Measurements from ENCODE around the gene TBC1D3B.
"Not testable (repeated sequence)": the region's sequence is repeated elsewhere in the genome, so short reads cannot be mapped to it uniquely, and the experiment has no call there.

TBC1D3B gene

DNA sequence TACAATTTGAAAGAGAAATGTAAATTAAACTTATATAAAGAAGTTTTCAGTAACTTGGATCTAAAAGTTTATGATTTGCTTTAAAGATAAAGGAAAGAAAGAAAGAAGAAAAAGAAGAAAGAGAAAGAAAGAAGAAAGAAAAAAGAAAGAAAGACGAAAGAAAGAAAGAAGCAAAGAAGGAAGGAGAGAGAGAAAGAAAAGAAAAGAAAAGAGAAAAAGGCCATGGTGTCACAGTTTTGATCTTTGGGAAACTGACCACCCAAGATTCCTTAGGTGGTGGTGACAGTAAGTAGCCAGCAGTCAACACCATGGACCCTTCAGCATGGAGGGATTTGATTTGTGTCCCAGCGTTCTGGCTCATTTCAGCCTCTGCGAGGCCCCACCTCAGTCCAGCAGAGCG is 24.7 kb upstream of the TBC1D3B start:
- not testable (repeated sequence) for DNase-seq (ENCODE audit: low read depth)

DNA sequence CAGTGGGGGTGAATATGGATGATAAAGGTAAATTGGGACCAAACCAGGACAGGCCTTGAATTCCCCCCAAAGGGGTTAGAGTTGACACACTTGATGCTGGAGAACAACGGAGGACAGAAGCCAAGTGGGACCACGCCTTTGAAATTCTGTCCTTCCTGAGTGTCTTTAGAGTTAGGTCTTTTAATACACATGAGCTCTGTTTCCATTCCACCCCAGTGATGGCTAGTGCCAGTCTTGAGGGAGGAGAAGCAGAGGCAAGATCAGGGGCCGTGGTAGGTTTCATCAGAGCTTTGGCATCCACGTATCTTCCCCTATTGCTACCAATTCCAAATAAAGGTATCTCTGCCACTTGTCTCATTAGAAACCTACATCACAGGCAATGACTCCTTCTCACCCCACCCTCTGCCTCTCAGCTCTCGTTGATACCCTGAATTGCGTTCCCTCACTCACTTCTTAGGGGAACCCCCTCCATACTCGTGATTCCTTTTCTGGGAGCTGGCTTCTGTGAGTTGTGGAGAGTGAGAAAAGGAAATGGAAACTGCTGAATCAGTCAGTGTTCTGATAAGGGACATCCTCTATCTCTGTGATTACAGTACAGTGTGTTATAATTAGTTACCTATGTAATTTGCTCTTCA is 22.5 kb upstream of the TBC1D3B start:
- DNase-seq (ENCODE audit: low read depth) = no peak

DNA sequence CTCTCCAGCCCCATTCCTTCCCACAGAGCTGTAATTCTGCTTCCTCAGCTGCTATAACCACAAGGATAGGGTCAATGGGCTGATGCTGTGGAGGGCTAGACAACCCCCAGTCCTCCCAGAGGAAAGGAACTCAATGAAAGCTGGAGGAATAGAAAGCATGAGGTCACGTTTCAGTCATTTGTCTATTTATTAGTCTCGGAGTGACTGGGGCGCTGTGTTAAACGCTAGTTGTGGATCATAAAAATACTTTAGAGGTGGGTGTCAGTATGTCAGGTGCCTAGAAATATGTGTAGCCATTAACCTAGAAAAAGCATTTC is 20.9 kb upstream of the TBC1D3B start:
- DNase-seq (ENCODE audit: low read depth) = no peak

DNA sequence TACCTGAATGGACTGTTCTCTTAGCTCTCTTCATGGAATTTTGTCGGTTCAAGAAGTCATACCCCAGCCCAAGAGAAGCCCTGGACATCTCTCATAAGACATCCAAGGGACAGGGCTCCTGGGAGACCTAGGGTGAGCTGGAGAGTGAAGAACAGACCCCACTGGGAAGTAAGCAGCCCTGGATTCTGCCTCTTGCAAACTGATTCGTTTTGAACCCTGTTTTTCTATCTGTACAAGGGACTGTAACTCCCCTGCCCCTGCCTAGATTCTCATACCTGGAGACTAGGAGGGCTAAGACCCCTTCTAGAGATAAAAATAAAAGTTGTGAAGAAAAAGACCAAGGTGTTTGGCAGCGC is 19.7 kb upstream of the TBC1D3B start:
- no peak for DNase-seq (ENCODE audit: low read depth)

DNA sequence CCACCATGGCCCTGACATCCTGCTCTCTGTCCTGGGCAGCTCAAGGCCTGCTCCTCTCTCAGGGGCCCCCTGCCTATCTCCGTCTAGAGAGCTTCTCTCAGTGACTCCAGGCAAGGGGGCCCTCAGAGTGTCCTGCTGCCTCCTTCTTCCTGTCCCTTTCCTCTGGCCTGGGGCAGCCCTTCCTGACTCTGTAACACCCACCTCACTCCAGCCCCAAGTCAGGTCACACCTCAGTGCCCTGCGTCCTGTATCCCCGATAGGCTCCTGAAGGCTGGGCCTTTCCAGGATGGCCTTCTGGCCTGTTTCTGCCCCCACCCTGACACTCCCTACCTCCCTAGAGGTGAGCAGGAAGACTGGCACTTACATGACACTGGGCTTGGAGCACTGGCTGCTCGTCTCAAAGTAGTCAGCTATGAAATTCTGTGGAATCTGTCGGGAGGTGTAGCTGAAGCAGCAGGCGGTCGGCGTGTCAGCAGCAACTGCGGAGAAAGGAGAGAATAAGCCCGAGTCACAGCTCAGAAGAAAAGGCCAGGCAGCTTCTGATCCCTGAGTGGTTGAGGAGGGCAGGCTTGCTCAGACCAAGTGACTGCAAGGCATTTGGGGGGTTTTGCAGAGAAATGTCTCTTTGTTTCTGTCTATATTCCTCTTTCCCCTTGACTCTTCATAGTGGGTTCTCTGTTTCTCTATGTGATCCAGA is 19.1 kb upstream of the TBC1D3B start:
- DNase-seq (ENCODE audit: low read depth) = no peak

DNA sequence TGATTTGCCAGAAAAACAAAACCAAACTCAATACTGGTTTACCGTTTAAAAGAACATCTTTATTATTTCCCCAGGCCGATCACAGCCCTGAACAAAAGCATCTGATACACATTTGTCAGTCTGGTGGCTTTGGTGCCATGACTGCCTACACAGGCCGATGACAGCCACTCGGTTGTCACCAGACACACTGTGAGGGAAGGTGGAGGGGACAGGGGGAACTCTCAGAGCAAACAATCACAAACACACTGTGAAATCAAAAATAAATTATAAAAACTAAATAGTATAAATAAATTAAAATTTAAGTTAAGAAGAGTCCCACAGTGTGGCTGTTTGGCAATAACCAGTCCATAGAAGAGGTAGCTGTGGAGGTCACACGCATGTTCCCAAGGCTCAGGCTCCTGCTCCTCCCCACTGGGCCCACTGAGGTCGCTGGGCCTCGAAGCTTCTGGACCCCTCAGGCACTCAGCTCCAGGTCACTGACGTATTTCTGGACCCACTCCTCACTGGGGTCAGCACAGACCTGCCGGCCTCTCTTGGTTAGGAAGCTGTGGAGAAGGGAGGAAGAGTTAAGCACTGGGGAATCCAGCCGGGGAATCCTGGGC is 18.5 kb upstream of the TBC1D3B start:
- not testable (repeated sequence) for DNase-seq (ENCODE audit: low read depth)

DNA sequence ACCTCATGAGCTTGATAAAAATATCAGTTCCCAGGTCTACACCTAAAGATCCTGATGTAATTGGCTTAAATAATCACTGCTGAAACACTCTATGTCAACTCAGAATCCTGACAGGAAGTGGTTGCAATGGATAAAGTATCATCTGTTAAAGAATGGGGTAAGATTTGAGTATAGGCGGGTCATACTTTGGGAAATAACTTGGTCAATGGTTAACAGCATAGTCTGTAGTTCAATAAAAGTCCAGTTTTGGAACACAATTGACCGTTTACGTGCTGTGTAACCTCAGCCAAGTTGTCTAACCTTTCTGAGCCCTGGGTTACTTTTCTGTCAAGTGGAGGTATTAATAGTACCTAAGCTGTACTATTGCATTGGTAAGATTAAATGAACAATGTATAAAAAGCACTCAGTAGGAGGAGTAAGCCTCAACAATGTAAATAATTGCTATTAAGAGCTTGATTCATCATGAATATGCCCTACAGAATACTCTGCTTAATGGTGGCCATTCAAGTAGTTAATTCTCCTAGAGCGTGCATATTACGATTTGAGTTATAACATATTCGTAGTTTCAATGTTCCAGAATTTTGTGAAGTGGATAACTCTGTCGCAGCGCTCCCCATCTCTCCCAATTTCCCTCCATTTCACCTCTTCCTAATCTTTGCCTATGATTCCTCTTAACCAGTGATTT is 17.9 kb upstream of the TBC1D3B start:
- not testable (repeated sequence) for DNase-seq (ENCODE audit: low read depth)

DNA sequence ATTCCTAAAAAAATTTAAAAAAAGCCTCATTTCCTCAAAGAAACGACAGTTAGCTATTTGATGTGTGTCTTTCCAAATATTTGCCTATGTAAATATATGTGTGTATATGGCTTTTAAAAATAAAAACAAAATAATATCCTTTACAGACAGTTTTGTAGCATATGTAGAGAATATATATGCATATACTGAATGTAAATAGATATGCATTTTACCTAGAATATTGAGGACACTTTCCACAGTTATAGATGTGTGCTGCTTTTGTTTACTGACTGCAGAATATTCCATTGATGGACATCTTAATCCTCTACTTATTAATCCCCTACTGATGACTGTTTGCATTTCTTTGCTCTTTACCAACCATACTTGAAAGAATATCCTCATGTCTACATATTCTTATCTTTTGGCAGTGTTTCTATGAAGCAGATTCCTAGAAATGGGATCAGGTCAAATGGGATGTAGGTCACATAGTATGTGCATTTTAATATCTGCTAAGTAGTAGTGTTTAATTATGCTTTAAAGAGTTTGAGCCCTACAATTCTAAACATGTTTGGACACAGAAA is 16.9 kb upstream of the TBC1D3B start:
- no peak for DNase-seq (ENCODE audit: low read depth)

DNA sequence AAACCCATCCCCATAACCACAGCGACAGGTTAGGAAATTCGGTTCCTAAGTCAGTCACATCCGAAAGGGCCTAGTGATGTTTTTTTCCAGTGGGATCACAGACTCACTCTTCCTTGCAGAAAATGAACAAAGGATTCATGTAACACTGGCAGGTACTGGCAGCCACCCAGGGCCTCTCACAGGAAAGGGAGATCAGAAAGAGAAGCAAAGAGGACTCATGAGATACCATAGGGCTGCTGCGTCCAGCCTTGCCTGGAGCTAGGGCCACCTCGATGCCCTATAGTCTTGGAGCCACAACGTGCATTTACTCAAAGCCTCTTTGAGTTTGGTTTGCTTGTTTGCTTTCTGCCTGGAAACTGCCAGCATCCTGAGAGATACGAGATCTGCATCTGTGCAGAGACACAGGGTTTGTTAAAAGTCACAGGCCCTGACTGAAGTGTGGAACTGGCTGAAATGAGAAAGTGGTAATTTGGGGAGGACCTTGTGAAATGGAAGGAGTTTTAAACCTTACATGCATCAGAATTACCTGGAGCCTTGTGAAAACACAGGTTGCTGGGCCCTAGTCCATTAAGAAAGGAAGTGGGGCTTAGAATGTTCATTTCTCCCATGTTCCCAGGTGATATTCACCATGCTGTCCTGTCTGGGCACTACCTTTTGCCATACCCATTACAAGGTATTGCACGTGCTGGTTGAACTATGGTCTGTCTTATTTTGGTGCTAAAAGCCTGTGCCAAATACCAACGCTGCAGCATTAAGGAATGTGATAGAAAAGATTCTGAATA is 14.3 kb upstream of the TBC1D3B start:
- not testable (repeated sequence) for DNase-seq (ENCODE audit: low read depth)

DNA sequence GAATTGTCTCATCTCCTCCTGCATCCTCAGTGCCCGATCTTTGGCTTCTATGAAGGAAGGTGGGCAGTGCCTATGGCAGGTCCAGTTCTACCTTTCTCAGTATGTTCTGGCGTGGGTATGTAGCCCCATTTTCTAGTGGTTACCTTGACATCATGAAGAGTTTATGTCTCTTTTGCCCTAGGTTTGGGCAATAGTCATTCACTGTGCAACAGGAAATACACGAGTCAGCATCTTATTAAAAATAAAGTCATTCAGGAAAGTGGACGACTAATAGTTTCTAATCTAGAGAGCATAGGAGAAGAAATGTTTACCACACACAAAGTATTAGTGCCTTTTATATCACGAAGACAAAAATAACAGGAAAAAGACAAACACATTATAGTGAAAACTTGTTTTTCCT is 13.6 kb upstream of the TBC1D3B start:
- not testable (repeated sequence) for DNase-seq (ENCODE audit: low read depth)

DNA sequence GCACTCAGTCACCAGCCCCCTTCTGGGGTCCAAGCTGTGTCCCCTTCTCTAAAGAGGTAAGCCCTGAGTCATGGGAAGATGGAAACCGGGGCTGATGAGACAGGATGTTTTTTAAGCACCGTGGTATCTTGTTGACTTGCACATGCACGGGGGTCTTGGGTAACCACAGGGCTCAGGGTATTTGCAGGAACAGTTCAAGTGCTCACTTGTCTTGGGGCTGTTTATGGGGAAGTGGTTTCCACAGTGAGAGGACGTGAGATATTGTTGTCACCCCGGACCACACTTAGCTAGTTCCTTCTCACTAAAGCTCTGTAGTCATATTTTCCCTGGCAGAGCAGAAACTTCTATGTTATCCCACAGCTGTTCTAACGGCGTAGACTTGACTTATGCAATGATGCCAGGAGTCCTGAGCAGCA is 12.5 kb upstream of the TBC1D3B start:
- DNase-seq (ENCODE audit: low read depth) = no peak

DNA sequence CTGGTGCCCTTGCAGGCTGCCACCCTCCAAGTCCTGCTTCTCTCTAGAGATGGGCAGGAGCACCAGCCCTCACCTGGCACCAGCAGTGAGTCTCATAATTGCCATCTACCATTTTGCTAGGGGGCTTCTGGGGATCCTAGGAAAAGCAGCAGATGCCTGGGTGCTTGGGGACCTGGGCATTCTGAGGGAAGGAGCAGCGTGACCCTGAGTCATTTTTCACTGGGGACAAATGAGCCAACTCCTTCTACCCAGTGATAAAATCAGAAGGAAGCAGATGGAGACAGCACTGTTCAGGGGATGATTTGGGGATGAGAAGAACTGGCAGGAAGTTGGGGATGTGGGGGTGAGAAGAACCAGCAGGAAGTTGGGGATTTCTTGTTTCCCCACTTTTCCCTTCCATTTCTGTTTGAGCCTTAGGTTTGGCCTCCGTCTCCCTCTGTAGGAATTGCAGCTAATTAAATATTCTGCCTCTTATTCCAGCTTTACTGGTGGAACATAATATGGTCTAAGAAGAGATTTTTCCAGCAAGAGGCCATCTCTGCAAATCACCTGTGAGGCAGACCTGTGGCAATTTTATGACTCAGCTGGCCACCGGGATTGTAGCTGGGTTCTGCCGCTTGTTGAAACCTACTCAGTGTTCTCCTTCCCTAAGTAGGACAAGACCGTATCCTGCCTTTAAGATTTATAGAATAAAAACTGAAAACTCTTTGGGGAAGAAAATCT is 11.7 kb upstream of the TBC1D3B start:
- DNase-seq (ENCODE audit: low read depth) = not testable (repeated sequence)

DNA sequence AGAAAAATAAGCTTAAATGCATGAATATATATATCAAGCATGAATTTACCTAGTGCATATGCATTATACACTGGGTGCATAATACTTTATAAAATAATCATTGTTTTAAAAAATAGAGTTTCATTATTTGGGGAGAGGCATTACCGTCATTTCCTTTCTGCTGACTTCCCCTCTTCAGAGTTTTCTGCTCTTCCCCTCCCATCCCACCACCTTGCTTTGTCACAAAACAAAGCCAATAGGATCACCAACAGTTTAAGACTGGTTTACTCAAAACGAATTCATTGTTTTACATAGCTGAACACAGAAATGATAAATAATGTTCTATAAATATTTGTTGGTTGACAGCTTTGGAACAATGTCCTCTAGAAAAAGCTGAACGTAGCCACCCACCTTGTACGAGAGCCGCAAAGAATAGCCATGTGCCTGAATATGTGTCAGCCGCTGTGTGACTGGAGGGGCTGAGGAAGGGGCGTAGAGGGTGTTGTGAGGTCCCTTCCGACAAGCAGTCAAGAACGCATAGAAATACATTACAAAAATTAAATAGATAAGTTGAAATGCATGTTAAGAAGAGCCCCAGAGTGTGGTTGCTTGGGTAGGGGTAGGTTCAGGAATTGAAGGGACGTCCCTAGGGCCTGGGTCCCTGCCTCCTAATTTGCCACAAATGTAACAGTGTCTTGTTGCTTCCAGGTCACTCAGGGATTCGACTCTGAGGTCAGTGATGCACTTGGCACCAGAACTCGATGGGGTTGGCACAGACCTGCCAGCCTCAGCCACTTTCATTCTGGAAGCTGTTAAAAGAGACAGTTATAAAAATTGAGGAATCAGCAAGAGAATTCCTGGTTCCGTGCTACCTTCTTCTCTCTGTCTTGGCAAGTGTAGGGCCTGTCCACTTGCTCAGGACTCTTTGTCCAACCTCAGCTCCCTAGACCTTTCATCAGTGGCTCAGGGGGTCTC is 10.7 kb upstream of the TBC1D3B start:
- not testable (repeated sequence) for DNase-seq (ENCODE audit: low read depth)

DNA sequence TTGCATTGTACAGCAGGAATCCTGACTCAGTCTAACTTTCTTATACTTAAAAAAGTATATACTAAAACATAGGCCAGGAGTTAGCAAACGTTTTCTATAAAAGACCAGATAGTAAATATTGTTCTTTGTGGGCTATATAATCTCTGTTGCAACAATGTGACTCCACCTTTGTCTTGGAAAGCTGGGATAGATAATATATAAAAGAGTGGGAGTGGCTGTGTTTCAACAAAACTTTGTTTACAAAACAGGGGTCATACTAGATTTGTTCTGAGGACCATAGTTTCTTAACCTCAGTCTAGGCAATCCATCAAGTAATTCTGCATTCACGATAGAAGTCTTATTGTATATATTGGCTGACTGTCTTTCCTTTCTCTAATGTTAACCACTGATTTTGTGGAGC is 9.0 kb upstream of the TBC1D3B start:
- no peak for DNase-seq (ENCODE audit: low read depth)

DNA sequence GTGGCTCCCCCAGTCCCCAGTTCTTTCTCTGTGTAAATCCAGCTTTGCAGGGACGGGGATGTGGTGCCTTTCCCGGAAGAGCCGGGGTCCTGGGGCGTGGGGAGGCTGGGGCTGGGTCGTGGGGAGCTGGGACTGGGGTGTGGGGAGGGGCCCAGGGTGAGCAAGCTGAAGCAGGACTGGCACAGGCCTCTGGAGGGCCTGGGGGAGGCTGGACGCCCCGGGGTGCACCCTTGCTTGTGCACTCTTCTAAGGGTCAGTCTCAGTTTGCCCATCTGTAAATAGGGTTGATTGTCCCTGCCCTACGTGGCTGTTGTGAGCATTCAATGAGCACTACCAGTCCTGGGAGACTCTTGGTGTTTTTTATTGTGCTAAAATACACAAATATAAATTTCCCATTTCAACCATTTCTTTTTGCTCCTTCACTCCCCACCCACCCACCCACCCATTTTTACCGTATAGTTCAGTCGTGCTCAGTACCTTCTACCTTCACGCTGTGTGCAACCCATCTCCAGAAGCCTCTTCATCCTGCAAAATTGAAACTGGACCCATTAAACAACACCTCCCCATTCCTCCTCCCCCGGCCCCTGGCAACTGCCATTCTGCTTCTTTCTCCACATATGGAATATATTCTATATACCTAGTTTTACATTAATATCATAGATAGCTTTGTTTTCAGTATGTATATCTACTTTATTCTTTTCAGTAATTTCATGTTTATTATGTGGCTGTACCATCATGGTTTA is 7.8 kb upstream of the TBC1D3B start:
- DNase-seq (ENCODE audit: low read depth) = no peak

DNA sequence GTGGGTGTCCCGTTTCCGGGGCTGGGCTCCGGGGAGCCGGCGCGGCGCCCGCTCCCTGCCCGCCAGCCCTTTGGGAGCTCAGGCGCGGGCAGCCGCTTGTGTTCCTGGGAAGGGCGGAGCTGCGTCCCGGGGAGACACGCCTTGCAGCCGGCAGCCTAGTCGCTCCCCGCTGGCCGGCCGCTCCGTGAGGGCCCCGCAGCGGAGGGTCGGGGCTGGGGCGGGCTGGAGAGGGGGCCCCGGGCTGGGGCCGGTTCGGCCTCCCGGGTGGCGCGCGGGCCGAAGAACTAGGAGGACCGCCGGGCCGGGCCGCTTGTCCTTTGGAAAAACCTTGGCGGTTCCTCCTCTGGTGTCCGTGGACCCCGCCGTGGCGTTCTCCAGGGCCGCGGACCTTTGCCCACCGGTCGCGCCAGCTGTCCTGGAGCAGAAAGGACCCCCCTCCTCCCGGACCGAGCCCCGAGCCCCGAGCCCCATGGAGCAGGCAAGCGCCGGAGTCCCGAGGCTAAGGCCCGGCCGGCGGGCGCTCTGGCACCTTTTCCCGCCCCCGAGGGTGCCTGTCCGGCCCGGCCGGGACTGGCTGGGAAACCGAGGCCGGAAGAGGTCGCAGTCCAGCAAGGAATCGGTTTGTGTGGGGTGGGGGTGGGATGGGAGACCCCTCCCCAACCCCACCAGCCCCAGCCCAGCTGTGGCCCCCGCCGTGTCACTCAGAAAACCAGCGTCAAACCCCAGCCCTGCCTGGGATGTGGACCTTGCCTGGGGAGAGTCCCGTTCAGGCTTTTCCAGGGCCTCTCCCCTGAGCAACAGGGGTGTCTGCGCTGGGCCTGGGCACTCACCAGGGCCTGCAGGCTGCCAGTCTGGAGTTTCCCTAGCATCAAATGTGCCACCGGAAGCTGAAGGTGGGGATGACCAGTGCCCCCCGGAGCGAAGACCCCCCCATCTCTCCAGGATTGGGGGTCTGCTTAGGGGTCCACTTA is 6.8 kb upstream of the TBC1D3B start:
- no peak for DNase-seq (ENCODE audit: low read depth)

DNA sequence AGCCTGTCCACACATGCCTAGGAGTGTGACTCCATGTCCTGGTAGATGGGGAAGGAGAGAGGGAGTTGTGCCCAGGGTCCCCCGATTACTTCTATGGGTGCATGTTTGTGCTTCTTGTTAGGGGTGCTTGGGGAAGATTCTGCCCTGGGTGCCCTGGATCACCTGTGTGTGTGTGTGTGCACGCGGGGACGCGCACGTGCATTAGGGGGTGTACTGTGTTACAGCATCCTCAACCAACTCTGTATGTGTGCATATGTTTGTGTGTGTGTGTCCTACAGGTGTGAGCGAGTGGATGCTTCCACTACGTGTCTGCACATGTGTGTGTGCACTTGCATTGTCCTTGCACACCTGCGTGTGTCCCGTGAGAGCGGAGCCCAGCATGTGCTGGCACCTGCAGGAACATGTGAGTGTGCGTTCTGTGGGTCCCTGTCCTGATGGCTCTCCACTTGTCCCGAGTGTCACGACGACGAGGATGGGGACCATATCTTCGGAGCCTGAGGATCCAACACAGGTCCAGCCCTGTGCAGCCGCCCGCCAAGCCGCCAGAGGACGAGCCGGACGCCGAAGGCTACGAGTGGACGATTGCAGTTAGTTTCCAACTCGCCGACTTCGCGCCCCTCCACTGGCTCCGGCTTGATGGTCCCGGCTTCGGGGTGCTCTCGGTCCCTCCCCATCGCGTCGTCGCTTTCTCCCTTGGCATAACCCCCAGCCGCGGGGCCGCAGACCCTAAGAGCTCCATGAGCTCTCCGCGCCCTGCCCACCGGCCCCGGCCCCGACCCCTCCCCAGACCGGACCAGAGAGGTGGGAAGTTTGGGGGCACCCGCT is 6.0 kb upstream of the TBC1D3B start:
- no peak for DNase-seq (ENCODE audit: low read depth)

Measured in amniotic epithelial cell (primary cell).